GM19351 (cell line): Measurements from ENCODE around the gene GABPB1.

Experiments used
- ATAC-seq: cut with Tn5 transposase; IDR thresholded peaks from one replicate; pipeline ENCODE4 v1.9.1; 2021; ENCODE audit warnings: mild to moderate bottlenecking, moderate library complexity; ENCODE audit not compliant: unreplicated experiment

The GABPB1 gene

DNA sequence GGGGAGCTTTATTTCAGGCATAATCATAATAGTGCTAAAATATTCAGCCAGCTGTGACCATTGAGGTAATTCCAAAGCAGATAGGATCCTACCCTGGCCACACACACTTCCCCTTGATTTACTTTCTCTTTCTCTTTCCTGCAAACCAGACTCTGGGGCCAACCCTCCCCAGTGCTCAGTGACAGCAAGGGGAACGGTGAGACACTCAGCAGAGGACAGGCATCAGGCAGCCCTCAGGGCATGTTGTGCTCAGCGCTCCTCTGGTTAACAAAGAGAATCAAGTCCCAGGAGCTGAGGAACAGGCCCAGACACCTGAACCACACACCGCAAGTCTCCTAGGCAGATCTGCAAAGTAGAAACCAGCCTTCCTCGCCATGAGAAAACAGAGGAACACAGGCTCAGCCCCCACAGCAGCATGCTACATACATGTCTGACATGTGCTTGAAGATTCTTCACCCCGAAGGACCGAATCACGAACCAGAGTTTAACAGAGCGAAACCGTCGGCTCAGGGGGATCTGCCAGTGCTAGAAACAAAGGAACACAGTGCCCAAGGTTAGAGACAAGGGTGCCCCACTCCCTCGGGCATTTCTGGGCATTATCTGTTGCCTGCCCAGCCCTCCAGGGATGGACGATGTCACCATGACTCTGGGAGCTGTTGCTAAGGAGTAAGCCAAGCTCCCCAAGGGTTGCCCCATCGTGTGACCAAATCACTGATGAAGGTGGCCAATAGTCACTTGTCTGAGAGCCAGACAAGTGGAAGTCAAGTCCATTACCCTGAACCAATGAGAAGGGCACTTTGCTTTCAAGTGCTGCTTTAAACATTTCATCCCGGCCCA is 107.0 kb downstream of the GABPB1 start:
- peak; percentile 99 for ATAC-seq

DNA sequence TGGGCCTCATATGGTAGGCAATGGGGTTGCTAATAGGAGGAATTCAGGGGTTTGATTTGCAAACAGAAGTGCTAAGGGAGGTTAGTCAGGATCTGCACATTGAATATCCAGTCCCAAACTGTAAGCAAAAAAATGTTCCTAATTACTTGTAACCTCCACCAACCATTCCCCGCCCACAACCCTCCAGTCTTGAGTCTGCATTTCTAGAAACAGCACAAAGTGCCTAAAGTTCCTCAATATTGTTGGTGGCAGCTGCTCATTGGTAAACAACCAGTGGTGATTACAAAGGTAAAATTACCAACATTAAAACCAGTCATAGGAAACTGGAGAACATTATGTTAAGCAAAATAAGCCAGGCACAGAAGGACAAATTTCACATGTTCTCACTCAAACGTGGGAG is 108.4 kb downstream of the GABPB1 start:
- ATAC-seq, result no peak

DNA sequence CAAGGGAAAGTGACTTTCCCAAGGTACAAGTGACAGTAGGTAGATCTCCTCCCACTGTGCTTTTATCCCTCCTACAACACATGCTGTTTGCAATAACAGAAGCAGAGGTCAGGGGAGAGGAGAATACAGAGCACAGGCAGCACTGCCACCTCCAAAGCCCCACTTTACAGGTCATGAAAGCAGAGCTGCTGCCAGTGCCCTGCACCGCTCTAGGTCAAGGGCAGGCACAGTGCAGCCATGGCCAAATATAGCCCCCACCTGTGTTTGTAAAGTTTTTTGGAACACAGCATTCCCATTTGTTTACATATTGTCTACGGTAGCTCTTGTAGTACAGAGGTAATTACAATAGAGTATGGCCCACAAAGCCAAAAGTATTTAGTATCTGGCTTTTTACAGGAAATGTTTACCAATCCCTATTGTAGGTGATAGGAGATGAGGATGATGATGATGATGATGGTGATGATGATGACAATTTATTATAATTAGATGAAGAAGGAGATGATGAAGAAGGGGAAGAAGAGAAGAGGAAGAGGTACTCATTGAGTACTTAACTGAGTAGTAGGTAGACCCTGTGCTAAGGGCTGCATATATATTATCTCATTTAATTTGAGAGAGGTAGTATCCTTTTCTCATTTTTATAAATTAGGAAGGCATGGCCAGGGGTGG is 109.9 kb downstream of the GABPB1 start:
- ATAC-seq, result no peak

DNA sequence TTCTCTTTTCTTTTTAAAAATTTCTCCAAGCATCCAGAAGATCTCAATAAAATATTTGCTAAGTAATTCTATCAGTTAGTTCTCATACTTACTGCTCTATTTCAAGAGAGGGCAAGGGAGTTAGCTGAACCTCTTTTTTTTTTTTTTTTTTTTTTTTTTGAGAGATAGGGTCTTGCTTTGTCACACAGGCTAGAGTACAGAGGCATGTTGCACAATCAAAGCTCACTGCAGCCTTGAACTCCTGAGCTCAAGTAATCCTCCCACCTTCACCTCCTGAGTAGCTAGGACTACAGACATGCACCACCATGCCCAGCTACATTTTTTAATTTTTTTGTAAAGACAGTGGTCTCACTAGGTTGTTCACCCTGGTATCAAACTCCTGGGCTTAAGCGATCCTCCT is 110.8 kb downstream of the GABPB1 start:
- ATAC-seq, result no peak

DNA sequence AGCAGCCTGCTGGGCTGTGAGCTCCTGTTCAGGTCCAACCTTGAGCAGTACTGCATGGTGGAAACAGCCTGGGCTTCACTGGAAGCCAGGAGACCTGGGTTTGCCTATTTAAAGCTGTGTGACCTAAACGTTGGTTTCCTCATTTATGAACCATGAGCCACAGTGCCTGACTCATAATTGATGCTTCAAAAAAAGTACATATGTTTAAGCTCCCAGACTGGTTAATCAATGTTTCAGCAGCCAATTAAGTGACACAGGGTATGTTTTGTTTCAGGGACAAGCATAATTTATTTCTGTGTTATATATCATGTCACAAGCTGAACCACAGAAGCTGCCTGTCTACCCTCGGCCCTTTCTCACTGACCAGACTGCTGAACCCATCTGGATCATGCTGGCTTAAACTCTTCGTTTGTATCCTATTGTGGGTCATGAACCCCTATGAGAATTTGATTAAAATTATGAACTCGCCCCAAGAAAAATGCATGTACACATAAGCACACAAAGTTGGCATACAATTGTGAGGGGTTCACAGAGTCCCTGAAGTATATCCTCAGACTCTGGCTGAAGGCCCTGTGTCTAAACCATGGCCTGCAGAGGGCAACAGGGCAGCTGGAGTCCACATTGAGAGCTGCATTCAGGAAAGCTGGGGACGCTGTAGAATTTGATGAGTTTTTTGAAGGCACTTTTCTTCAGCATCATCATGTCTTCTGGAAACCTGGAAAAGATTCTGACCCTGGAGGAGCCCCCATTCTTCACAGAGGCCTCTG is 113.1 kb downstream of the GABPB1 start:
- ATAC-seq, result no peak

DNA sequence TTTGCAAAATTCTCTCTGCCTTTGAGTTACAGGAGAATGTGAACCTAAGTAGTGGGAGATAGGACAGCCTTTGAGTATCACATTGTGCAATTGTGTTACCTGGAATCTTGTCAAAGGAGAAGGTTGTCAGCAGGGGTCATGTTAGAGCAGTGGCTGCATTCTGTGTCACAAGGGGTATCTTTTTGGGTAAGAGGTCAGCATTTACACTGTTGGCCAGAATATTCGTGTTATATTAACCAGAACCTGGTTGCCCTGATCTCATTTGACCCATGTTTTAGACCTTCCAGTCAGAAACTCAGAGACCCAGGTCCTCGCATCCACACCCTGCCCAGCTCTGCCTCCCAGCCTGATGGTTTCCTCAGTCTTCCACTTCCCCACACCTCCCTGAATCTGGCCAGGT is 116.7 kb downstream of the GABPB1 start:
- no peak for ATAC-seq

DNA sequence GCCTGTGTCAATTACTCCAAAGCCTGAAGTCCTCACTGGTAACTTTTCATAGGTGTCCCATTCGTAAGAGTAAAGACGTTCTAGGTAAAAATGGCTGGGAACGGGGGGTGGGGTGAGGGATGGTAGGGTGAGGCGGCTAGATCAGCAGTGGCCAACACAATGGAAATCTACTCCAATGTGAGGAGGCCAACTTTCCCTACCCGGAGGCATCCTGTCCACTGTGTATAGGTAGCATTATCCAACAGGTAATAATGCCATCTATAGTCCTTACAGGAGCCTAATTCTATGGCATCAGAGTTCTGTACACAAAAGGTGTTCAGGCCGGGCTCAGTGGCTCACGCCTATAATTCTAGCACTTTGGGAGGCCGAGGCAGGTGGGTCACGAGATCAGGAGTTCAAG is 118.6 kb downstream of the GABPB1 start:
- ATAC-seq, result no peak

DNA sequence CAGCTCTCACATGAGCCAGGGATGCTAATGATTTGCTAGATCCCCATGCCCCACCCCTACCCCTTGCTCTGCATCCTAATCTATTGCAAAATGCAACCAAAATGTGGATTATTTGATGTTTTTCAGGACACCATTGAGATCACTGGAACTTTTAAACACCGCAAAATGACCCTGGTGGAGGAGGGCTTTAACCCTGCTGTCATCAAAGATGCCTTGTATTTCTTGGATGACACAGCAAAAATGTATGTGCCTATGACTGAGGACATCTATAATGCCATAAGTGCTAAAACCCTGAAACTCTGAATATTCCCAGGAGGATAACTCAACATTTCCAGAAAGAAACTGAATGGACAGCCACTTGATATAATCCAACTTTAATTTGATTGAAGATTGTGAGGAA is 119.2 kb downstream of the GABPB1 start:
- no peak for ATAC-seq

DNA sequence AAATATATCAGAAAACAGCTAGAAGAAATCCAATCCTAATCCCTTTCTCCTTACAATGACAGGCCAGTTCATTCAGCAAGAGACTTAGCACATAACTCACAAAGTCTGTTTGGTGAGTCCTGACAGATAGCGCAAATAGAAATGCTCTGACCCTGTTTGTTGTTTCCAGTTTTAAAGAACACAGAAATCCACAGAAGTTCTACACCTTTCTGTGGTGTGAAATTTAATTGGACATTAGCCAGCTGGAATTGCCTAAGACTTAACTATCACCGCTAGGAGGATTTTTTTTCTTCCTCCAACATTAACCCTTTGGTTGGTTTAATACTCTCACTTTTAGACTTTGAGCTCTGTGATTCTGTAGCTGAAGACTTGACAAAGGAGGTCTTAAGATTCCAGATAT is 120.2 kb downstream of the GABPB1 start:
- no peak for ATAC-seq

DNA sequence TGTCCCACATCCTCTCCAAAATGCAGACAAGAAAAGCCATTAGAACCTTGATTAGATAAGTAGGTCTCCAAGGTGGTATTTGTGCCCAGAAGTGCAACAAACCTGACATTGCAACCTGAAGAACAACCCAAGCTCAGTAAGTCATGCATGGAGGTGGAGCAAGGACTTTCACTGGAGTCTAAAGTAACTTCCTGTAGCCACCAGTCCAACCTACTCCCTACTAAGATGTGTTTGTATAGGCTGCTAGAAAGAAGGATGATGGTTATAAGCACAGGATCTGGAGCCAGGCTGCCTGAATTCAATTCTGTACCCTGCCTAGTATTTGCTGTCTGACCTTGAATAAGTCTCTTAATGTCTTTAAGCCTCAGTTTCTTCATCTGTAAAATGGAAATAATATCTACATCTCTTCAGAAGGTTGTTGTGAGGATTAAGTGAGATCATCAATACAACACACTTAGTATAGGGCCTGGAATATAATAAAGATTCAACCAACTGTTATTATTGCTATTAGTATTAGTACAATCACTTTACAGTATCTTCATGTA is 121.7 kb downstream of the GABPB1 start:
- ATAC-seq, result no peak

DNA sequence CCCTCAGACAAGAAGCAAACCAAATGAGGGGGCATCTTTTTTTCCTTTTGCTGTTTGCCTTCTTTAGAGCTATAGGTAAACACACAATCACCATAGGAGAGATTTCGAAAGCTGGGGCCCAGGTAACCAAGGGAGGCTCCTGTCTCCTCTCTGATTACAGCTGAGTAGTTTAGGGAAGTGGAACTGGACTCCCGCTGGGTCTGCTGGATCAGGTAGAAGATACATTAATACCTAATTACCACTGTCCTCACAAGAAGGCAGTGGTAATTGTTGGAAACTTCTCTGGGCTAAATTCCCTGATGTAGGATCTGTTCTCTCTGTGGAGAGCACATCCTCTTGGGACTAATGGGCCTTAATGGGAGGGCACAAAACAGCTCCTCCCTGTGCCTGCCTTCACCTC is 122.2 kb downstream of the GABPB1 start:
- no peak for ATAC-seq

DNA sequence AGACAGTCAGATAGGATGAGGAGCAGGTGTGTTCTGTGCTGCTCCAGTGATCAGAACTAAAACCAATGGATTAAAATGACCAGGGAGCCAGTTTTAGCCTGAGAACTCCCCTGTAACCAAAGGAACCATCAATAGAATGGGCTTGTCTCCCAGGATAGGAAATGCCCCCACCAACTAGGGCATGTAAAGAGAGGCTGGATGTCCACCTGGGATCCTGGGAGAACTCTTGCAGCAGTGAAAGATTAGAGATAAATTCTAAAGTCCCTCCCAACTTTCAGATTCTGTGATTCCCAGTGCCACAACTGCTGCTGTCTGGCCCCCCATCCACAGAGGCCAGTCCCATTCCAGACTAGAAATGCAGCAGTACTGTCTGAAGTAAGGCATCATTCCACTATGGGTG is 123.2 kb downstream of the GABPB1 start:
- no peak for ATAC-seq

DNA sequence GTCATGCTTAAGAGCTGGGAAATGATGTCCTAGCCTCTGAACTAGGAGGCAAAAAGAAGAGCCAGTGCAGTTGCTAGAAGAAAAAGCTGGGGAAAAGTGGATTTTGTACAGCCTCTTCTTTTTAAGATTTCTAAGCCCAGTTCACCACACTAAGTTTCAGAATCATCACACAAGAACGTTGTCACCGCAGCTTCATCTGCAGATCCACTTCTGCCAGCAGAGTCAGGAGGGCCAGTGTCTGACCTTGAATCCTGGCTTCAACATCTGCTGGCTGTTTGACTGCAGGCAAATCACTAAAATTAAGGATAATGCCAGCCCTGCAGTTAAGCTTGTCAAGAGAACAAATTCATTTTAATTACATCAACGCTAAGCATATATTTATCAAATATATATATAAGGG is 125.7 kb downstream of the GABPB1 start:
- ATAC-seq, result no peak

DNA sequence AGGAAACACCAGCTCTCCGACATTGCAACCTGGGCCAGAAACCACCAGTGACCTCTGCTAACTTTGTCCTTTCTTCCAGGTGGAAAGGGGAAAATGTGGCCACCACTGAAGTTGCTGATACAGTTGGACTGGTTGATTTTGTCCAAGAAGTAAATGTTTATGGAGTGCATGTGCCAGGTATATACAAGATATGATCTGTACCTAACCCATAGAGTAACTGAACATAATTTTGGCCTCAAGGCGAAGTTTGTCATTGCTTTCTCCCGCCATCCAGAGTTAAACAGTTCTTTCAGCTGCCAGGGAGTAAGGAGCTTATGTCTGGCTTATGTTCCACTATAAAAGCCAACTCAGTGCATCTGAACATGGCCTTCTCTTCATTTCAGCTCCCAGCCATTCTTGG is 126.1 kb downstream of the GABPB1 start:
- no peak for ATAC-seq

DNA sequence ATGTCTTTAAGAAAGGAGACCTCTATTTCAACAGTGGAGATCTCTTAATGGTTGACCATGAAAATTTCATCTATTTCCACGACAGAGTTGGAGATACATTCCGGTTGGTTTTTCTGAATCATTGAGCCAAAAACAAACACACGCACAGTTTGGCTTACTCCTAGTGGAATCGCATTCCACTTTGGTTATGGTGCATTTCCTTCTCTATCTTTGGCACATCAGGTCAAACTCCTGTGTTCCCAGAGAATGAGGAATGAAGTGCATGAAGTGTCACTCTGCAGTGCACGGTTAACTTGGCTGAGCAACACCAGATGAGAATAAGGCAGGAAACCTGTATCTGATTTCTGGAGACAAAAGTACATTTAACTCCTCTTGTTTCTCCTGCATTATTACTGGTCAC is 127.9 kb downstream of the GABPB1 start:
- no peak for ATAC-seq

DNA sequence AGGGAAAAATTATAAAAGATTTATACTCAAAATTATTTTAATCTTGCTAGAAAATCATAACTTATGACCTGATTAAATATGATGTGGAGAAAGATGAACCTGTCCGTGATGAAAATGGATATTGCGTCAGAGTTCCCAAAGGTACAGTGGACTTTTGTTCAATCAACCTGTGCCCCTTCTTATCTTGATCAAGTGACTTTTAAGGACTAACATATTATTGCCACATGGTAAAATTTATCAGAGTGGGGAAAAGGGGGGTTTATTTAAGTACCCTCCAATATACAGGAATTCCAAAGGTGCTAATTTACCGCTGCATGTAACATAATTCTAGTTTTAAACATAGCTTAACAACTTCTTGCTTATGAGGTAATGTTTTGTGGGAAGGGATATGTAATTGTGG is 129.1 kb downstream of the GABPB1 start:
- no peak for ATAC-seq
